Measurements from ENCODE around the gene HSF2. TPM values are rescaled to one million over a fixed set of nuclear protein-coding genes. Genes with fewer than 3 reads are reported as not detected.

HSF2 gene
- total and polyA plus RNA-seq, 10 of the 15 experiments (the other 5 are each of a cell fraction or from before 2014, with no cell fraction given) = 9.5 to 38.3 (median 16.8) TPM

- TF ChIP-seq MTA2 (IDR thresholded peaks at IDR 0.05; ENCODE audit: low read depth) (no peak), ESRRA (IDR thresholded peaks at IDR 0.05; ENCODE audit: low read length) (no peak), GABPA (IDR thresholded peaks at IDR 0.05; ENCODE audit: low read depth) (no peak), ZBTB33 (IDR thresholded peaks at IDR 0.05) (no peak), SMAD5 (IDR thresholded peaks at IDR 0.05; ENCODE audit: low read depth) (no peak), BRCA1 (IDR thresholded peaks at IDR 0.05; ENCODE audit: low read depth, low read length) (no peak), STAT1 (conservative IDR thresholded peaks at IDR 0.05) (no peak), TAF1 (IDR thresholded peaks at IDR 0.05; ENCODE audit: borderline replicate concordance, low read depth, low read length) (no peak), ZZZ3 (IDR thresholded peaks at IDR 0.05; ENCODE audit: control insufficient read depth, insufficient read length, low read depth) (no peak), SKIL (IDR thresholded peaks at IDR 0.05; ENCODE audit: low read depth, poor library complexity, severe bottlenecking) (no peak), JUND (IDR thresholded peaks at IDR 0.05; ENCODE audit: low read depth, low read length) (no peak), MTA3 (IDR thresholded peaks at IDR 0.05; ENCODE audit: borderline replicate concordance, low read length) (no peak), MEF2B (IDR thresholded peaks at IDR 0.05; ENCODE audit: partially characterized antibody, poor library complexity, severe bottlenecking) (no peak), RCOR1 (conservative IDR thresholded peaks at IDR 0.05; ENCODE audit: low read depth, low read length) (no peak), PAX5 (IDR thresholded peaks at IDR 0.05; ENCODE audit: borderline replicate concordance, low read depth, low read length) (no peak)
These were observed 53.1 kb downstream of the HSF2 start (continued) for GRCh38 chr6:122452509-122452908.
